Endometrial microvascular endothelial cells (primary cell): ENCODE data around the gene CEP41. TPM values are rescaled to one million over a fixed set of nuclear protein-coding genes. Genes with fewer than 3 reads are reported as not detected.

Experiments
- in situ Hi-C: cut with HindIII; loops from 2 replicates; pipeline ENCODE4 v1.10.0; 2017; ENCODE audit warnings: low sequenced_read_pairs, low pct_unique_long_range_greater_than_20kb; ENCODE audit errors: inconsistent ontology term
- total RNA-seq: library from RNA; depleted of rRNA; stranded (reverse); fragments of >200 nt; gene quantifications from one replicate; pipeline ENCODE4 v1.2.3, GENCODE V29; 2015; ENCODE audit errors: inconsistent ontology term

The CEP41 gene
- total RNA-seq, 1 donor from 2014 or later, result 13.7 TPM

DNA sequence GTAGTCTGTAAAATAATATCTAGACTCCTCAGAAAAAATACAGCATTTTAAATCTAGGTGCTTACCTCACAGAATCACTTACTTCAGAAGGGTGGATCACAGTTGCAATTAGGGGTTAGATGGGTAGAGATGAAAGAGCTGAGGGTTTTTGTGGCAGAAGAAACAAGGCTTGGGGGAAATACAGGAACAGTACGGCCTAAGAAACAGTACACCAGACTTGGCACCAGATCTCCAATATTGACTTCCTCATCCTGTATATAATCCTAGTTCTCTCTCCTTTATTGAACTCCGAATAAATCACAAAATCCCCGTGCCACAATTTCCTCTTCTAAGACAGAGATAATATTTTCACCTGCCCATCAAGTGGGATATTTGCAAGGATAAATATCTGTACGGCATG, 14.3 kb downstream of the CEP41 start:
- in situ Hi-C loops, result no loop called here

DNA sequence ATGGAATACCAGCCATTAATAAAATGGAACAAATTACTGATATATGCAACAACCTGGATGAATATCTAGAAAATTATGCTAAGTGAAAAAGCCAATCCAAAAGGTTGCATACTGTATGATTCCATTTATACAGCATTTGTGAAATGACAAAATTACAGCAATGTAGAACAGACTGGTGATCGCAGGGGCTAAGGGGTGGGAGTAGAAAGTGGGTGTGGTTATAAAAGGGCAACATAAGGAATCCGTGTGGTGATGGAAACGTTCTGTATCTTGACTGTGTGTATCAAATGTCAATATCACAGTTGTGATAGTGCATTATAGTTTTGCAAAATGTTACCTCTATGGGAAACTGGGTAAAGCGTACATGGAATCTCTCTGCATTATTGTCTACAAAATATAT, 15.0 kb downstream of the CEP41 start:
- in situ Hi-C loops, result no loop called here

DNA sequence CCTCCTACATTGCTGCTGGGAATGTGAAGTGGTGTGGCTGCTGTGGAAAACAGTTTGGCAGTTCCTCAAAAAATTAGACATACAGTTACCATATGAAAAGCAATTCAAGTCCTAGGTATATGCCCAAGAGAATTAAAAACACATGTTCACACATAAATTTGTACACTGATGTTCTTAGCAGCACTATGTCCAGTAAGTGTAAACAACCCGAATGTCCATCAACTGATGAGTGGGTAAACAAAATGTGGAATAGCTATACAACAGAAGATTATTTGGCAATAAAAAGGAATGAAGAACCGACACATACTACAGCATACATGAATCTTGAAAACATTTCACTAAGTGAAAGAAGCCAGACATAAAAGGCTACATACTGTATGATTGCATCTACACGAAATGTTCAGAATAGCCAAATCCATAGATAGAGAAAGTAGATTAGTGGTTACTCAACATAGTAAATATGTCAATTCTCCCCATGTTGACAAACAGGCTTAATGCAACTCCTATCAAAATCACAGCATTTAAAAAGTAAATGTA, 17.2 kb downstream of the CEP41 start:
- in situ Hi-C loops, result no loop called here

- in situ Hi-C loops, result no loop called here
These were observed 19.1 kb downstream of the CEP41 start for GRCh38 chr7:130421684-130422083.

DNA sequence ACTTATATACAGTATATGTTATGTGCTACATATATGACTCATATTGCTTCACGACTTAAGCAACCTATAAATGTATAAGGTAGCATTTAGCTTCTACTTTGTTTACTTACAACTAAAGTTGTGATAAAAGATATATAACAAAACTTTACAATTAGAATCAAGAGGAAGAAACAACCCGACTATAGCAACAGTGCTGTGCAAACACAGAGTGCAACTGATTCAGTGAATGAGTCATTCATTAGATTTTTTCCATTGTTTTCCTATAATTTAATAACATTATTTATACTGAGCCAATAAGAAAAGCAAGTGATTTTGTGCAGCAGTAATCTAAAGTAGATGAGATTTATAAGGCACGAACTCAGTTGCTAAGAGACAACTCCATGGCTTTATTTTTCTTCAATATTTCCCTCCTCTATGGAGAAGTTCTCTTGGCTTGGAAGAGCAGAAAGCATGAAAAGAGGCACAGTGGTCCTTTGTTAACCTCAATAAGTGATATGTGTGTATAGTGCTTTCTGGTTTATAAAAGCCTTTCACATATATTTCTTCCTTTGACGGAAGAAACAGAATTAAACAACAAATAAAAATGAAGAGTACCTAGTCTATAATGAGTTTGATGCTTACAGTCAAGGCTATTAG, 19.8 kb downstream of the CEP41 start:
- in situ Hi-C loops, result no loop called here

- in situ Hi-C loops, result no loop called here
These were observed 21.2 kb downstream of the CEP41 start for GRCh38 chr7:130419658-130420057.

- in situ Hi-C loops, result no loop called here
These were observed 22.5 kb downstream of the CEP41 start for GRCh38 chr7:130418306-130418705.

DNA sequence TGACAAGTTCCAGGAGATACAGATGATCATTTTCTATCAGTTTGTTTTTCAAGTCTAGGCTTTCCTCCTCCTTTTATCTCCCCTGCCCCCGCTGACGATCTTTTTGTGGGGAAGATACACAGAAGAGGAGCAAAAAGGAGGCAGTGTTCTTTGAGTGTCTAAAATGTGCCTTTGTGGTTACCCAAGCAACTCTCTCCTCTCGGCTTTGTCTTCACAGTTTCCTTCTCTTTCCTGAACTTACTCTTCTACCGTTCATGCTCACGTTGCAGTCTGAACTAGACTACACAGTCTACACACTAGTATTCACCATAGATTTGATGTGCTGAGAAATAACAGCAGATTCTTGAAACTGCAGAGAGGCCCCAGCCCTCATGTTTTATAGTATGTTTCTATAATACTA, 23.6 kb downstream of the CEP41 start:
- in situ Hi-C loops, result no loop called here

DNA sequence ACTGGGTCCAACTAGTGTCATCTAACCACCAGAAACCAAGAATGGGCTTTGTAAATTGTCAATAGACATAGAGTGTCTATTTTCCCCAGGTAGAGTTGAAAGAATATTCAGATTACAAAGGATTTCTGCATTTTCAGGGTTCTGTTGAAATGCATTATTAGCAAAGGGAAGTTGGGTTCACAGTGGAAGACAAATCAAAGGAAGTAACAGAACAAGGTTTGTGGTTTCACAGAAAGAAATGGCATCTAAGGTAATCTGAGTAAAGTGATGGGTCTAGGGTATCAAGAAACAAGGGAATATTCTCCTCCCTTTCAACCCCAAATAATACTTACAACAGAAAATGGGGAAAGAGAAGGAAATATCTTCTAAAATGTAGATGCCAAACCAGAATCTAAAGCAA, 25.8 kb downstream of the CEP41 start:
- in situ Hi-C loops, result no loop called here

DNA sequence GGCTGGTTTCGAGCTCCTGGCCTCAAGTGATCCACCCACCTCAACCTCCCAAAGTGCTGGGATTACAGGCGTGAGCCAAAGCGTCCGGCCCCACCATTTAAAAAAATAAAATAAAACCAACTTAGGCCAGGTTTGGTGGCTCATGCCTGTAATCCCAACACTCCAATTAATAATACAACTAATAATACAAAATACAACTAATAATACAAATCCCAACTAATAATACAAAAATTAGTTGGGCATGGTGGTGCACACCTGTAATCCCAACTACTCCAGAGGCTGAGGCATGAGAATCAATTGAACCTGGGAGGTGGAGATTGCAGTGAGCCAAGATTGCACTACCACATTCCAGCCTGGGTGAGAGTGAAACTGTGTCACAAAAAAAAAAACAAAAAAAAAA, 27.6 kb downstream of the CEP41 start:
- in situ Hi-C loops, result no loop called here

DNA sequence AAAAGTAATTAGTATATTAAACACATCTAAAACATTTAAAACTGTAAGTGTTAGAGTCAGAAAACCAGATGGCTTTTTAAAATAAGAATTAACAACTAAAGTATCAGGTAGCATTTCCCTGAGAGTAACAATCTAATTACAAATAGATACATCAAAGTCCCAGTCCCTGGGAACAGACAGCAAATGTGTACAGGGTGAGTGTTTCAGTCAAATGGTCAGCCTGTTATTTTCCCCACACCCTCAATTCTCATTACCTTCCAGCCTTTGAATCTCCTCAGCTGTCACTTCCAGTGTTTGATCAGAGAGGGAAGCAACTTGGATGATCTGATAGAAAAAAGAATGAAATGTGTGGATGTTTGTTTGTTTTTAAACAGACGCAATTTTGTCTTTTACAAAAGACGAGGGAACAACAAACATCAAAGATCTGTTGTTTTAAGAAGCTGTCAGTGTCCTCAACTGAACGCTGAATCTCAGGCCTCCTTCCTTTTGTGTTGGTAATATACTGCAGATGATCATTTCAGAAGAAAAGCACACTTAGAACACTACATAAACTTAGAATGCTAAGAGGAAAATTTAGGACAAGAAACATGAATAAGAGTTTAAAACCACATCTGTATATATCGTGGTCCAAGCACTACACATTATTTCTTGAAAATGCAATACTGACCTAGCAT, 29.8 kb downstream of the CEP41 start:
- in situ Hi-C loops, result no loop called here

- in situ Hi-C loops, result no loop called here
These were observed 31.1 kb downstream of the CEP41 start for GRCh38 chr7:130409712-130410072.

- in situ Hi-C loops, result no loop called here
These were observed 31.6 kb downstream of the CEP41 start for GRCh38 chr7:130409067-130409711.

- in situ Hi-C loops, result no loop called here
These were observed 35.8 kb downstream of the CEP41 start for GRCh38 chr7:130405003-130405402.

DNA sequence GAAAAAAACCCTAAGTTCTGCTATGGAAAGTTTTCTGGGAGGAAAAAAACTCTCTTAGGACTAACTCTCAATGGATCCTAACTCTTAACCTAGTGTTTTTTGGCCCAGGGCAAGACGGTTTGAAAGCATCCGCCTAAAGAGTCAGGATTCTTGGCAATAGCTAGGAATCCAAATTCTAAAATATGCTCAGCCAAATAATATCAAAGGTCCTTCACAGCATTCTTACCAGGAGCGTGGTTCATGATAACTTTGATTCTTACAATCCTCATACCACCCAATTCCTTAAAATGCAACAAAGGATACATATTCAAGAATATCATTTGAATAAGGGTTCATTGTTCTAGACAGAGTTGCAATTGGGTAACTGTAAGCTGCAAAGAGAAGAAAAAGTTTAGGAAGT, 39.2 kb downstream of the CEP41 start:
- in situ Hi-C loops, result no loop called here

DNA sequence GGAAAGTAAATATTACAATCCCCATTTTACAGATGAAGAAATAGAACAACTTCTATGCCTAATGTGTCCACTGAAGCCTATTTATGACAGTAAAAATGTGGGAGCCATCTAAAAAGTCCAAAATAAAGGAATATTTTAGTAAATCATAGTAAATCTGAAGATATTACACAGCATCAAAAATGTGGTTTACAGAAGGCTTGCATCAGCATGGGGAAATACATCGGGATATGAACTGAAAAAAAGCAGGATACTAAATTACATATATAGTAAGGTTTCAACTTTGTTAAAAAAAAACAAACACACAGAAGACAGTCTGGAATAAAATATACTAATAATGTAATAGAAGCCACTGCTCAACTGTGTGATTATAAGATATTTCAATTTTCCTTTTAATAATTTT, 39.7 kb downstream of the CEP41 start:
- in situ Hi-C loops, result no loop called here

- in situ Hi-C loops, result no loop called here
These were observed 40.7 kb downstream of the CEP41 start for GRCh38 chr7:130400120-130400572.

DNA sequence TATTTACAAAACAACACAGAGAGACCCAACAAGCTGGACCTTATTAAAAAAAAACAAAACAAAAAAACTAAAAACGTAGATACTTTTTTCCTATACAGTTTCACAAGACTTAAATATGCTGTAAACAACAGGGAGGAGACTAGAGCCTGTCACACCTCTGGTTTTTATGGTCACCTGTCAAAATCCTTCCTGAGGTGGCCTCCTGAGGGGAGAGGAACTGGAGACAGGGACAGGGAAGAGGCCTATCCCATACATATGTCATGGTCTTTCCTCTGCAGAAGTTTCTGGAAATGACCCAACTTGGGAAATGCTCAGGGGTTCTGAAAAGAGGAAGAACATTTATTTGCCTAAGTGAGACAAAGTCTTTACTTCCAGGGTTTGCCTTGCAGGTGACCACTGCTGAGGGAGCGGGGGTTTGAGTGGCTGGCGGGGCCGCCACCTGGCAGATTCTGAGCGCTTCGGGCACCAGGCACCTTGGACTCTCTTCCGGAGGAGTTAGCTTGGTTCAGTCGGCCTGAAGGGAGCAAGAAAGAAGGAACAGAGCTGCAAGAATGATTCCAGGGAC, 42.2 kb downstream of the CEP41 start:
- in situ Hi-C loops, result no loop called here

- in situ Hi-C loops, result no loop called here
These were observed 43.1 kb downstream of the CEP41 start for GRCh38 chr7:130397758-130398073.
